OCI-LY1 (cell line): Measurements from ENCODE around the gene CDC25C.

Experiments used
- EZH2 ChIP-seq: fragments of 200-600 bp; sonication (generic), shearing (Covaris generic); IDR thresholded peaks from 2 replicates; pipeline ENCODE4 v1.8.0; 2017; ENCODE audit warnings: borderline replicate concordance, mixed run types, mild to moderate bottlenecking, antibody characterized with exemption, low read length, moderate library complexity, mixed read lengths
- TF ChIP-seq, protein P1 (sequence below): fragments of 200-600 bp; sonication (generic), shearing (Covaris generic); IDR thresholded peaks from 2 replicates; pipeline ENCODE4 v1.5.1; 2017; ENCODE audit warnings: mild to moderate bottlenecking, antibody characterized with exemption, low read length, moderate library complexity, mixed read lengths

DNA sequence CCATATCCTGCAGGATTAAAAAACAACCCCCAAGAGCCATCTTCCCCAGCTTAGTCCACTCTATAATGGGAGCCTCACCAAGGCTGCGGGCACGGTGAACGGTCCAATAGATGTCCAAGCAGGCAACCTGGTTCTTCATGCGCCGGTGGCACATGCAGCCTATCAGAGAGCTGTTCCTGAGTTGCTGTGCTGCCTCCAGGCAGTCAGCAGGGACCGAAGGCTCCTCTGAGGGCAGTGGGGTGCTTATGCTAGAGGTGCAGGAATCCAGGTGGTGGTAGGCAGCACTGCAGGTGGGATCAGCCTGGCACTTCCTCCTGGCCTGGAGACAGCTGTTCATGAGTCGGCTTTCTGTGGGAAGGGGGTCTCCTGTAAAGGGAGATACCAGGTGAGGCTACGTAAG, 67.4 kb downstream of the CDC25C start:
- TF ChIP-seq, protein P1, sequence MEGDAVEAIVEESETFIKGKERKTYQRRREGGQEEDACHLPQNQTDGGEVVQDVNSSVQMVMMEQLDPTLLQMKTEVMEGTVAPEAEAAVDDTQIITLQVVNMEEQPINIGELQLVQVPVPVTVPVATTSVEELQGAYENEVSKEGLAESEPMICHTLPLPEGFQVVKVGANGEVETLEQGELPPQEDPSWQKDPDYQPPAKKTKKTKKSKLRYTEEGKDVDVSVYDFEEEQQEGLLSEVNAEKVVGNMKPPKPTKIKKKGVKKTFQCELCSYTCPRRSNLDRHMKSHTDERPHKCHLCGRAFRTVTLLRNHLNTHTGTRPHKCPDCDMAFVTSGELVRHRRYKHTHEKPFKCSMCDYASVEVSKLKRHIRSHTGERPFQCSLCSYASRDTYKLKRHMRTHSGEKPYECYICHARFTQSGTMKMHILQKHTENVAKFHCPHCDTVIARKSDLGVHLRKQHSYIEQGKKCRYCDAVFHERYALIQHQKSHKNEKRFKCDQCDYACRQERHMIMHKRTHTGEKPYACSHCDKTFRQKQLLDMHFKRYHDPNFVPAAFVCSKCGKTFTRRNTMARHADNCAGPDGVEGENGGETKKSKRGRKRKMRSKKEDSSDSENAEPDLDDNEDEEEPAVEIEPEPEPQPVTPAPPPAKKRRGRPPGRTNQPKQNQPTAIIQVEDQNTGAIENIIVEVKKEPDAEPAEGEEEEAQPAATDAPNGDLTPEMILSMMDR: no peak
- TF ChIP-seq EZH2: no peak
